H1 (cell line): ENCODE data around the gene RBM47.

Source experiments
- BACH1 ChIP-seq: IDR thresholded peaks from 2 replicates; pipeline ENCODE4 v1.6.1; 2012; ENCODE audit warnings: low read length, improper control_type of control experiment
- CBX5 ChIP-seq: fragments of 300-800, 300-1000 bp; sonication (generic); IDR thresholded peaks from 2 replicates; pipeline ENCODE4 v1.7.1; 2016; ENCODE audit warnings: antibody characterized with exemption, low read length, low read depth
- CEBPB ChIP-seq: IDR thresholded peaks from 2 replicates; pipeline ENCODE4 v1.6.1; 2012; ENCODE audit warnings: low read depth, low read length
- CHD1 ChIP-seq: IDR thresholded peaks from 2 replicates; pipeline ENCODE4 v1.6.1; 2012; ENCODE audit warnings: low read depth, low read length, improper control_type of control experiment
- CREB1 ChIP-seq: IDR thresholded peaks from 2 replicates; pipeline ENCODE4 v1.6.1; 2012; ENCODE audit warnings: inconsistent platforms
- EZH2 ChIP-seq: fragments of 200-600 bp; sonication (generic); IDR thresholded peaks from 2 replicates; pipeline ENCODE4 v1.7.1; 2012; ENCODE audit warnings: low read depth, mild to moderate bottlenecking, moderate library complexity, low read length, inconsistent platforms; ENCODE audit not compliant: severe bottlenecking
- JUN ChIP-seq: IDR thresholded peaks from 2 replicates; pipeline ENCODE4 v1.6.1; 2011; ENCODE audit warnings: low read depth, mild to moderate bottlenecking, improper control_type of control experiment, low read length
- JUND ChIP-seq: IDR thresholded peaks from 2 replicates; pipeline ENCODE4 v1.6.1; 2011; ENCODE audit warnings: mild to moderate bottlenecking, improper control_type of control experiment, low read length
- POLR2AphosphoS5 ChIP-seq: IDR thresholded peaks from 2 replicates; pipeline ENCODE4 v1.6.1; 2011; ENCODE audit warnings: low read depth, low read length
- RXRA ChIP-seq: IDR thresholded peaks from 2 replicates; pipeline ENCODE4 v1.6.1; 2011; ENCODE audit warnings: low read depth, mild to moderate bottlenecking, low read length, moderate library complexity; ENCODE audit not compliant: insufficient read depth
- TAF1 ChIP-seq: IDR thresholded peaks from 2 replicates; pipeline ENCODE4 v1.6.1; 2011; ENCODE audit warnings: mild to moderate bottlenecking, low read depth, low read length
- TF ChIP-seq, protein P1 (sequence below), 3 experiments: IDR thresholded peaks; 1 replicate in 2 of 3; 2 replicates in 1 of 3; pipeline versions ENCODE4 v1.5.1 to v1.6.1; 2011; ENCODE audit warnings: low read length in 3 of 3, mild to moderate bottlenecking in 3 of 3, inconsistent platforms in 2 of 3, low read depth in 1 of 3, moderate library complexity in 1 of 3; ENCODE audit not compliant: insufficient read depth in 1 of 3; ENCODE audit errors: control extremely low read depth in 1 of 3
- TF ChIP-seq, protein P2 (sequence below): IDR thresholded peaks from 2 replicates; pipeline ENCODE4 v1.6.1; 2012; ENCODE audit warnings: inconsistent platforms

DNA sequence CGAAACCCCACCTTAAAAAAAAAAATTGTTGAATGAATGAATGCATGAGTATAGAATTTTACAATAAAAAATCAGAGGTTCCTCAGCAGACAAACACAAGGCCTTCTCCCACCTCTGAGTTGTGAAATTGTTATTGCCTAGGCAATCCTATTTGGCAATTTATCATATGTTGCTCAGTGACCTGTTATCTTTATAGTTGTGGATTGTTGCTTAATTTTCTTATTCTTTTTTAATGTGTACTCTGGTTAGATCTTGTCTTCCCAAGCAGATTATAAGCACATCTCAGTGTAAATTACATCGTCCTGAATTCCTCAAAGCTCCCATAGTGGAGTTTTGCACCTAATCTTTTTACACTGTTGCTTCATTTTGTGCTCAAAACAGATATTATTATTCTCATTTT, 71.9 kb downstream of the RBM47 start:
- TF ChIP-seq, protein P1, sequence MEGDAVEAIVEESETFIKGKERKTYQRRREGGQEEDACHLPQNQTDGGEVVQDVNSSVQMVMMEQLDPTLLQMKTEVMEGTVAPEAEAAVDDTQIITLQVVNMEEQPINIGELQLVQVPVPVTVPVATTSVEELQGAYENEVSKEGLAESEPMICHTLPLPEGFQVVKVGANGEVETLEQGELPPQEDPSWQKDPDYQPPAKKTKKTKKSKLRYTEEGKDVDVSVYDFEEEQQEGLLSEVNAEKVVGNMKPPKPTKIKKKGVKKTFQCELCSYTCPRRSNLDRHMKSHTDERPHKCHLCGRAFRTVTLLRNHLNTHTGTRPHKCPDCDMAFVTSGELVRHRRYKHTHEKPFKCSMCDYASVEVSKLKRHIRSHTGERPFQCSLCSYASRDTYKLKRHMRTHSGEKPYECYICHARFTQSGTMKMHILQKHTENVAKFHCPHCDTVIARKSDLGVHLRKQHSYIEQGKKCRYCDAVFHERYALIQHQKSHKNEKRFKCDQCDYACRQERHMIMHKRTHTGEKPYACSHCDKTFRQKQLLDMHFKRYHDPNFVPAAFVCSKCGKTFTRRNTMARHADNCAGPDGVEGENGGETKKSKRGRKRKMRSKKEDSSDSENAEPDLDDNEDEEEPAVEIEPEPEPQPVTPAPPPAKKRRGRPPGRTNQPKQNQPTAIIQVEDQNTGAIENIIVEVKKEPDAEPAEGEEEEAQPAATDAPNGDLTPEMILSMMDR (IDR thresholded peaks at IDR 0.05; ENCODE audit: control extremely low read depth in 1 of 3, insufficient read depth in 1 of 3, low read depth in 1 of 3, low read length in 3 of 3), result no peak
- TF ChIP-seq JUND (no peak), TAF1 (no peak), RXRA (no peak), POLR2AphosphoS5 (no peak), EZH2 (no peak), JUN (no peak), CREB1 (no peak), BACH1 (no peak), CBX5 (no peak), CEBPB (no peak), CHD1 (no peak)
- TF ChIP-seq, protein P2, sequence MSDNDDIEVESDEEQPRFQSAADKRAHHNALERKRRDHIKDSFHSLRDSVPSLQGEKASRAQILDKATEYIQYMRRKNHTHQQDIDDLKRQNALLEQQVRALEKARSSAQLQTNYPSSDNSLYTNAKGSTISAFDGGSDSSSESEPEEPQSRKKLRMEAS, result no peak
